OCI-LY1 (cell line): ENCODE measurements around the gene SEMG2.

Experiments
- H2AFZ ChIP-seq: fragments of 200-600 bp; sonication (generic), shearing (Covaris generic); 2 replicates; pipeline ENCODE4 v1.6.0; 2014; ENCODE audit warnings: antibody characterized with exemption, mild to moderate bottlenecking, low read length
- H3F3A ChIP-seq: fragments of 200-600 bp; sonication (generic), shearing (Covaris generic); 2 replicates; pipeline ENCODE4 v1.6.0; 2014; ENCODE audit warnings: mild to moderate bottlenecking, antibody characterized with exemption, low read length, moderate library complexity; ENCODE audit not compliant: insufficient read depth
- H3K27ac ChIP-seq: fragments of 200-600 bp; sonication (generic); 2 replicates; pipeline ENCODE4 v1.5.1; 2014; ENCODE audit warnings: low read length, mixed run types, mild to moderate bottlenecking, low read depth; ENCODE audit not compliant: poor library complexity, severe bottlenecking
- H3K27me3 ChIP-seq: fragments of 200-600 bp; sonication (generic); 2 replicates; pipeline ENCODE4 v1.6.0; 2014; ENCODE audit warnings: antibody characterized with exemption, mild to moderate bottlenecking, low read length, moderate library complexity; ENCODE audit not compliant: insufficient read depth
- H3K36me3 ChIP-seq: fragments of 200-600 bp; sonication (generic); 2 replicates; pipeline ENCODE4 v1.6.1; 2014; ENCODE audit warnings: mild to moderate bottlenecking, antibody characterized with exemption, low read length, moderate library complexity, mixed read lengths; ENCODE audit not compliant: insufficient read depth
- H3K4me1 ChIP-seq: fragments of 200-600 bp; sonication (generic); 2 replicates; pipeline ENCODE4 v1.5.1; 2014; ENCODE audit warnings: mild to moderate bottlenecking, low read length, moderate library complexity; ENCODE audit not compliant: insufficient read depth, severe bottlenecking
- H3K4me2 ChIP-seq: fragments of 200-600 bp; sonication (generic), shearing (Covaris generic); 2 replicates; pipeline ENCODE4 v1.6.1; 2014; ENCODE audit warnings: low read length
- H3K4me3 ChIP-seq: fragments of 200-600 bp; sonication (generic); 2 replicates; pipeline ENCODE4 v1.5.1; 2014; ENCODE audit warnings: low read length, low read depth, mild to moderate bottlenecking, mixed read lengths; ENCODE audit not compliant: poor library complexity, severe bottlenecking
- H3K79me2 ChIP-seq: fragments of 200-600 bp; shearing (Covaris generic); 2 replicates; pipeline ENCODE4 v1.6.1; 2016; ENCODE audit warnings: mixed run types, low read length, mixed read lengths; ENCODE audit not compliant: insufficient read depth
- H3K9ac ChIP-seq: fragments of 200-600 bp; sonication (generic), shearing (Covaris generic); 2 replicates; pipeline ENCODE4 v1.6.1; 2014; ENCODE audit warnings: mild to moderate bottlenecking, low read length, mixed read lengths
- H3K9me2 ChIP-seq: fragments of 200-600 bp; sonication (generic), shearing (Covaris generic); 2 replicates; pipeline ENCODE4 v1.6.1; 2014; ENCODE audit warnings: low read depth, mild to moderate bottlenecking, low read length, mixed read lengths
- H3K9me3 ChIP-seq: fragments of 200-600 bp; shearing (Covaris generic); 2 replicates; pipeline ENCODE4 v1.6.1; 2014; ENCODE audit warnings: low read length, mixed read lengths
- H4K20me1 ChIP-seq: fragments of 200-600 bp; sonication (generic), shearing (Covaris generic); 2 replicates; pipeline ENCODE4 v1.6.0; 2016; ENCODE audit warnings: mild to moderate bottlenecking, low read length; ENCODE audit not compliant: insufficient read depth
- CTCF ChIP-seq: fragments of 200-600 bp; sonication (generic), shearing (Covaris generic); IDR thresholded peaks from 2 replicates; pipeline ENCODE4 v1.5.1; 2017; ENCODE audit warnings: mild to moderate bottlenecking, antibody characterized with exemption, low read length, moderate library complexity, mixed read lengths
- EZH2 ChIP-seq: fragments of 200-600 bp; sonication (generic), shearing (Covaris generic); IDR thresholded peaks from 2 replicates; pipeline ENCODE4 v1.8.0; 2017; ENCODE audit warnings: borderline replicate concordance, mixed run types, mild to moderate bottlenecking, antibody characterized with exemption, low read length, moderate library complexity, mixed read lengths

SEMG2 gene

GRCh38 chr20:45257161-45257560 is 36.0 kb downstream of the SEMG2 start:
- Histone ChIP-seq H3K27ac (no peak overlapping the region), H3K36me3 (no peaks in the 10 kb centered on the region), H2AFZ (no peak overlapping the region), H3K79me2 (no peaks in the 10 kb centered on the region), H4K20me1 (no peaks in the 10 kb centered on the region), H3K4me2 (no peak overlapping the region), H3K27me3 (0 out of 2 replicates have a peak, but pooled peaks cover 2% of the 10 kb centered on the region), H3K4me1 (no peaks in the 10 kb centered on the region), H3K9me3 (no peaks in the 10 kb centered on the region), H3K9me2 (no peaks in the 10 kb centered on the region), H3K4me3 (no peak overlapping the region), H3K9ac (no peak overlapping the region), H3F3A (no peaks in the 10 kb centered on the region)
- TF ChIP-seq EZH2, result no peak
- no peak for TF ChIP-seq CTCF

- no peaks in the 10 kb centered on the region for H3K9me2 ChIP-seq
- H2AFZ ChIP-seq, result no peak overlapping the region
- no peaks in the 10 kb centered on the region for H3K36me3 ChIP-seq
- no peaks in the 10 kb centered on the region for H3K4me1 ChIP-seq
- no peaks in the 10 kb centered on the region for H4K20me1 ChIP-seq
- H3K27me3 ChIP-seq, result 0 out of 2 replicates have a peak, but pooled peaks cover 2% of the 10 kb centered on the region
- H3K9me3 ChIP-seq, result no peaks in the 10 kb centered on the region
- TF ChIP-seq EZH2 (no peak), CTCF (no peak)
- H3F3A ChIP-seq, result no peaks in the 10 kb centered on the region
- H3K4me3 ChIP-seq, result no peak overlapping the region
- H3K9ac ChIP-seq, result no peak overlapping the region
- no peak overlapping the region for H3K4me2 ChIP-seq
- no peak overlapping the region for H3K27ac ChIP-seq
- no peaks in the 10 kb centered on the region for H3K79me2 ChIP-seq
Observed at GRCh38 chr20:45257711-45258110, 36.5 kb downstream of the SEMG2 start.

- Histone ChIP-seq H3K27ac (no peak overlapping the region), H3K9ac (no peak overlapping the region), H3K9me2 (no peaks in the 10 kb centered on the region), H3K27me3 (0 out of 2 replicates have a peak, but pooled peaks cover 2% of the 10 kb centered on the region), H3F3A (no peaks in the 10 kb centered on the region), H4K20me1 (no peaks in the 10 kb centered on the region), H3K79me2 (no peaks in the 10 kb centered on the region), H3K9me3 (no peaks in the 10 kb centered on the region), H3K36me3 (no peaks in the 10 kb centered on the region), H2AFZ (no peak overlapping the region), H3K4me3 (no peak overlapping the region), H3K4me2 (no peak overlapping the region), H3K4me1 (no peaks in the 10 kb centered on the region)
- TF ChIP-seq CTCF (no peak), EZH2 (no peak)
Observed at GRCh38 chr20:45258259-45258658, 37.1 kb downstream of the SEMG2 start.
